Left renal pelvis (tissue), 4 donors: ENCODE measurements around the gene MINAR2. TPM values are rescaled to one million over a fixed set of nuclear protein-coding genes. Genes with fewer than 3 reads are reported as not detected.

ENCODE experiments used
- DNase-seq, 4 donors: peaks; one replicate each; pipeline ENCODE4 v3.0.0-alpha.2; 2013; ENCODE audit warnings: low read depth in 4 of 4, low spot score in 3 of 4
- polyA plus RNA-seq, 4 donors: library from polyadenylated mRNA; unstranded; fragments of 120-200 nt; gene quantifications; one replicate each; pipeline ENCODE4 v1.2.1, GENCODE V29; 2013; ENCODE audit not compliant: insufficient read length in 4 of 4

MINAR2 gene
- under 1 TPM in 3 of 4 donors, not detected in 1; 0.07 to 0.15 (median 0.11) TPM for polyA plus RNA-seq

- DNase-seq: no peak
Observed at GRCh38 chr5:129747572-129748407, at the start of gene MINAR2. Gene MINAR2, plus strand, starts transcription at chr5:129748094. Its CDS starts 97 bp downstream, at chr5:129748191.

- DNase-seq: no peak
Observed at GRCh38 chr5:129698661-129699060, 49.2 kb upstream of the MINAR2 start.

- DNase-seq: no peak
Observed at GRCh38 chr5:129716235-129716634, 31.7 kb upstream of the MINAR2 start.

- no peak for DNase-seq
Observed at GRCh38 chr5:129716651-129717050, 31.2 kb upstream of the MINAR2 start.

- no peak for DNase-seq
Observed at GRCh38 chr5:129717751-129718310, 30.1 kb upstream of the MINAR2 start.

- peak in 2 of 4 donors; percentile 3 to 4 for DNase-seq
Observed at GRCh38 chr5:129718471-129719090, 29.3 kb upstream of the MINAR2 start.

GRCh38 chr5:129724222-129724621, 23.7 kb upstream of the MINAR2 start:
- no peak for DNase-seq

- no peak for DNase-seq
Observed at GRCh38 chr5:129724647-129725046, 23.2 kb upstream of the MINAR2 start.

- no peak for DNase-seq
Observed at GRCh38 chr5:129739773-129740172, 8.1 kb upstream of the MINAR2 start.

GRCh38 chr5:129743541-129744187, 4.2 kb upstream of the MINAR2 start:
- DNase-seq: no peak

GRCh38 chr5:129745997-129746396, 1.9 kb upstream of the MINAR2 start:
- no peak for DNase-seq

- no peak for DNase-seq
Observed at GRCh38 chr5:129746876-129747275, 1.0 kb upstream of the MINAR2 start.

GRCh38 chr5:129748913-129749880, 1.3 kb downstream of the MINAR2 start:
- no peak for DNase-seq

GRCh38 chr5:129760636-129761325, 12.9 kb downstream of the MINAR2 start:
- peak in 2 of 4 donors; percentile 16 to 18 for DNase-seq

GRCh38 chr5:129763651-129764050, 15.8 kb downstream of the MINAR2 start:
- no peak for DNase-seq

- no peak for DNase-seq
Observed at GRCh38 chr5:129766798-129767197, 18.9 kb downstream of the MINAR2 start.

- peak; percentile 71 to 84 (median 82) for DNase-seq
Observed at GRCh38 chr5:129767927-129768380, 20.1 kb downstream of the MINAR2 start.

GRCh38 chr5:129768735-129769134, 20.8 kb downstream of the MINAR2 start:
- no peak for DNase-seq
